Common myeloid progenitor, CD34-positive (primary cell): ENCODE results near the gene PSMB9.

Source experiments
- CTCF ChIA-PET: fragments of 350-600 bp; sonication (Branson Sonifier 250); formaldehyde crosslinking; loops from one replicate; lab custom pipeline; 2021; ENCODE audit warnings: antibody characterized with exemption; lab: Charles Lee
- POLR2A ChIA-PET: fragments of 350-600 bp; sonication (Branson Sonifier 250); formaldehyde crosslinking; loops from one replicate; lab custom pipeline; 2021; ENCODE audit warnings: antibody characterized with exemption; lab: Charles Lee
- DNase-seq, 3 donors: peaks; one replicate each; pipeline versions ENCODE4 v3.0.0 to v3.0.0-alpha.2; 2013
- H3K27ac ChIP-seq, 2 experiments: 1 replicate in 1 of 2; 2 replicates in 1 of 2; pipeline ENCODE4 v1.7.0; 2013; ENCODE audit warnings: inconsistent platforms in 2 of 2, low read length in 2 of 2, mild to moderate bottlenecking in 2 of 2, low read depth in 1 of 2, moderate library complexity in 1 of 2; ENCODE audit not compliant: severe bottlenecking in 2 of 2, insufficient read depth in 1 of 2, poor library complexity in 1 of 2
- H3K27me3 ChIP-seq, 5 experiments: replicated peaks in 2 of 5; 1 replicate in 3 of 5; 2 replicates in 2 of 5; pipeline versions ENCODE4 v1.6.1 to v1.7.0; 2013; ENCODE audit warnings: low read length in 4 of 5, mild to moderate bottlenecking in 2 of 5, moderate library complexity in 2 of 5, inconsistent platforms in 1 of 5; ENCODE audit not compliant: insufficient read depth in 5 of 5, control insufficient read depth in 4 of 5
- H3K36me3 ChIP-seq, 4 experiments: 1 replicate in 2 of 4; 2 replicates in 2 of 4; pipeline versions ENCODE4 v1.6.1 to v1.7.0; 2013; ENCODE audit warnings: low read length in 3 of 4, control low read depth in 1 of 4, mild to moderate bottlenecking in 1 of 4; ENCODE audit not compliant: control insufficient read depth in 4 of 4, insufficient read depth in 4 of 4
- H3K4me1 ChIP-seq, 4 experiments: 1 replicate in 3 of 4; 2 replicates in 1 of 4; pipeline versions ENCODE4 v1.6.1 to v1.7.1; 2013; ENCODE audit warnings: low read length in 3 of 4, mild to moderate bottlenecking in 3 of 4, control low read depth in 1 of 4, inconsistent platforms in 1 of 4, moderate library complexity in 1 of 4; ENCODE audit not compliant: control insufficient read depth in 4 of 4, insufficient read depth in 4 of 4; ENCODE audit errors: control extremely low read depth in 1 of 4
- H3K4me3 ChIP-seq, 7 experiments: 1 replicate in 4 of 7; 2 replicates in 3 of 7; pipeline versions ENCODE4 v1.5.1 to v1.7.0; 2013; ENCODE audit warnings: mild to moderate bottlenecking in 7 of 7, low read length in 6 of 7, moderate library complexity in 6 of 7, inconsistent platforms in 2 of 7, low read depth in 2 of 7, control low read depth in 1 of 7; ENCODE audit not compliant: insufficient read depth in 4 of 7, control insufficient read depth in 1 of 7; ENCODE audit errors: extremely low read depth in 1 of 7
- H3K9me3 ChIP-seq, 5 experiments: 1 replicate in 4 of 5; 2 replicates in 1 of 5; pipeline versions ENCODE4 v1.6.1 to v1.7.1; 2013; ENCODE audit warnings: low read length in 4 of 5, mild to moderate bottlenecking in 2 of 5, inconsistent platforms in 1 of 5, low read depth in 1 of 5, moderate library complexity in 1 of 5; ENCODE audit not compliant: control insufficient read depth in 4 of 5, insufficient read depth in 2 of 5; ENCODE audit errors: control extremely low read depth in 1 of 5
- WGBS: methylation state at CpG from one replicate; pipeline ENCODE4 v1.1.5; 2013; ENCODE audit not compliant: insufficient coverage; 5-methylcytosine and 5-hydroxymethylcytosine counted together

PSMB9 gene

DNA sequence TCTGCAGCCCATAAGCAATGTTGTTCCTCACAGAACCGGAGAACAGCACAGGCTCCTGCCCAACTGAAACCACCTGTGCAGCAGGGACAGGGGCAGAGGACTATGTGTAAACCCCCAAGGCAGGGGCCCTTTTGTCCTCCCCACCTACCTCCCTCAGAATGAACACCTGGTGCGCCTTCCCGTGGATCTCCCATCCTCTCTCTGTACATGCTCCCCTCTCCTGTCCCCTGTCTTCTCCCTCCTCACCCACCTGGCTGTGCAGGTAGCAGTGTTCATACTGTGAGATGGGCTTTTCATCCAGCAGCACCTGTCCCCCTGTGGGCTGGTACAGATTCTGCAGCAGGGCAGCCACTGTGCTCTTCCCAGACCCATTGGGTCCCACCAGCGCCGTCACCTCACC lies 24.0 kb upstream of the PSMB9 start:
- Histone ChIP-seq H3K4me3 (no peak overlapping the region), H3K4me1 (no peaks in the 10 kb centered on the region), H3K27ac (no peak overlapping the region), H3K9me3 (no peaks in the 10 kb centered on the region), H3K36me3 (peaks cover 10 to 64% (median 49%) of the 10 kb centered on the region in 4 experiments), H3K27me3 (no peaks in the 10 kb centered on the region)
- 100% methylated on average over 5 of the region's 5 CpGs for WGBS
- DNase-seq, result no peak
- ChIA-PET POLR2A (no interaction called here), CTCF (interaction anchor here (1.3 to 5.4 kb wide), 4 partner anchors 8 to 157 kb away, joined by 4 to 30 read pairs (median 6); partner anchors contain the start of genes HLA-DMA and TAP2)

DNA sequence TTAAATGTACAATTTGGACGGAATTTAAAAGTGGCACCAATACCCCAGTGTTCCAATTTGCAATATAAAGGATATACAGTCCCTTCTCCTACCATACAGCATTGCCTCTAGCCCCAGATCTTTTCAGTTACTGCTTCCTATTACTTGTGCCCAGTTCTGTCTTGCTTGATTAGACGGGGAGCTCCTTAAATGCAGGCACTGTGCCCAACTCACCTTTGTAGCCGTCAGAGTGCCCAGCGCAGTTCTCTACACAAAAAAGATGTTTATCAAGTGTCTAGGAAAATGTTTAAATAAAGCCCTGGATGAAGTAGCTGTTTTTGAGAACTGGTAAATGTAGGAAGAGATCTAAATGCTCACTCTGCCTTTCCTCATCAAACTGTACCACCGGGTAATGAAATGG lies 23.1 kb upstream of the PSMB9 start:
- H3K4me1 ChIP-seq, result no peaks in the 10 kb centered on the region
- ChIA-PET POLR2A (no interaction called here), CTCF (interaction anchor here (1.0 to 1.3 kb wide), 3 partner anchors 23 to 156 kb away, joined by 3 to 4 read pairs (median 4); partner anchors contain the start of gene TAP1)
- H3K36me3 ChIP-seq, result peaks cover 12 to 72% (median 54%) of the 10 kb centered on the region in 4 experiments
- no peaks in the 10 kb centered on the region for H3K27me3 ChIP-seq
- no peak overlapping the region for H3K27ac ChIP-seq
- H3K9me3 ChIP-seq, result no peaks in the 10 kb centered on the region
- no peak for DNase-seq
- WGBS, result 100% methylated on average over 4 of the region's 5 CpGs
- H3K4me3 ChIP-seq, result no peak overlapping the region

GRCh38 chr6:32832535-32832934 lies 21.5 kb upstream of the PSMB9 start:
- CTCF ChIA-PET, result interaction anchor here (0.9 to 2.0 kb wide), 3 partner anchors 9 to 26 kb away, joined by 3 to 8 read pairs (median 5); no protein-coding TSS in a partner anchor
- POLR2A ChIA-PET, result no interaction called here
- H3K36me3 ChIP-seq, result peaks cover 11 to 71% (median 52%) of the 10 kb centered on the region in 4 experiments

DNA sequence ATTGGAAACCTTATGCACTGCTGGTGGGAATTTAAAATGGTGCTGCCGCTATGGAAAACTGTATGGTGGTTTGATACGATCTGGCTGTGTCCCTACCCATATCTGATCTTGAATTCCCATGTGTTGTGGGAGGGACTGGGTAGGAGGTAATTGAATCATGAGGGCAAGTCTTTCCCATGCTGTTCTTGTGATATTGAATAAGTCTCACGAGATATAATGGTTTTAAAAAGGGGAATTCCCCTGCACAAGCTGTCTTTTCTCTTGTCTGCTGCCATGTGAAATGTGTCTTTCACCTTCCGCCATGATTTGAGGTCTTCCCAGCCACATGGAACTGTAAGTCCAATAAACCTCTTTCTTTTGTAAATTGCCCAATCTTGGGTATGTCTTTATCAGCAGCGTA lies 20.3 kb upstream of the PSMB9 start:
- 95% methylated on average over 4 of the region's 5 CpGs for WGBS
- H3K27me3 ChIP-seq, result no peaks in the 10 kb centered on the region
- no peak for DNase-seq
- no peak overlapping the region for H3K4me3 ChIP-seq
- ChIA-PET CTCF (interaction anchor here (1.5 to 1.7 kb wide), 2 partner anchors 11 to 21 kb away, joined by 3 to 5 read pairs; no protein-coding TSS in a partner anchor), POLR2A (no interaction called here)
- no peak overlapping the region for H3K27ac ChIP-seq
- no peaks in the 10 kb centered on the region for H3K9me3 ChIP-seq
- peaks cover 0 to 14% (median 12%) of the 10 kb centered on the region in 4 experiments for H3K4me1 ChIP-seq
- peaks cover 10 to 64% (median 48%) of the 10 kb centered on the region in 4 experiments for H3K36me3 ChIP-seq

More at GRCh38 chr6:32832535-32832934, 21.5 kb upstream of the PSMB9 start:
- no peak for DNase-seq
- H3K27ac ChIP-seq, result no peak overlapping the region
- H3K9me3 ChIP-seq, result no peaks in the 10 kb centered on the region
- no peak overlapping the region for H3K4me3 ChIP-seq
- H3K4me1 ChIP-seq, result peaks cover 0 to 9% (median 6%) of the 10 kb centered on the region in 4 experiments
- no peaks in the 10 kb centered on the region for H3K27me3 ChIP-seq
- 94% methylated on average over 13 of the region's 13 CpGs for WGBS

DNA sequence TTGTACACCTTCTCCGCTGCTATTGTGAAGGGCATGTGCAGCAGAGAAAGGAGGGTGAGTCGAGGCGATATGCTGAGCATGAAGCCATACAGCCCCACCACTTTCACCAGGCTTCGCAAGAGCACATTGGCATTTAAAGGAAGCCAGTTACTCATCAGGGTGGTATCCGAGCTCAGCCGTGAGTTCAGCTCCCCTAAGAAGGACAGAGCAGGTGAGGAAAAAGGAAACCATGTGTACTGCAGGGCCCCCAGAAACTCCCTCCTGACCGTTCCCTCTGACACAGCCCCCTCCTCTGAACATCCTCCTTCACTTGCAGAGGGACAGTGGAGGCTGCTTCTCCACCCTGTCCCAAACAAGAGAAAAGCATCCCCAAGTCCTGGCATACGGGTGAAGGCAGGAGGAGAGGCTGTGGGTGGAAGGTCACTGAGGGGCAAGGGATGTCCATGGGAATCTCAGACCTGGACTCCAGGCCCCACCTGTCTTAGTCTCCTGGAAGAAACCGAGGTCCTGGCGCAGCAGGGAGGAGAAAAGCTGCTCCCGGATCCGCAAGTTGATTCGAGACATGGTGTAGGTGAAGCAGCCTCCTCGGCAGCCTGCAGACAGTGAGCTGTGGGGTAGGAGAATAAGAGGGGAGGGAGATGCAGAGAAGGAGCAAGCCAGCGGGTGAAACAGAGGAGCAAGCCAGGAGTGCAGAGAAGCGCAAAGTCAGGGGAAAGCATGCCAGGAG lies 18.7 kb upstream of the PSMB9 start:
- H3K4me3 ChIP-seq, result no peak overlapping the region
- H3K9me3 ChIP-seq, result no peaks in the 10 kb centered on the region
- H3K36me3 ChIP-seq, result peaks cover 3 to 49% (median 33%) of the 10 kb centered on the region in 4 experiments
- H3K27me3 ChIP-seq, result no peaks in the 10 kb centered on the region
- H3K27ac ChIP-seq, result no peak overlapping the region
- WGBS, result 97% methylated on average over 12 of the region's 16 CpGs
- ChIA-PET POLR2A (interaction anchor here (1.2 kb wide), 1 partner anchor 136 kb away, joined by 3 read pairs; no protein-coding TSS in a partner anchor), CTCF (interaction anchor here (1.1 to 1.5 kb wide), 3 partner anchors 15 to 33 kb away, joined by 3 to 4 read pairs (median 4); partner anchors contain the start of genes PSMB9 and TAP1)
- DNase-seq, result no peak
- peaks cover 0 to 16% (median 15%) of the 10 kb centered on the region in 4 experiments for H3K4me1 ChIP-seq

GRCh38 chr6:32836873-32837272 lies 17.1 kb upstream of the PSMB9 start:
- Histone ChIP-seq H3K27me3 (no peaks in the 10 kb centered on the region), H3K4me3 (no peak overlapping the region), H3K36me3 (peaks cover 5 to 49% (median 32%) of the 10 kb centered on the region in 4 experiments), H3K4me1 (peaks cover 5 to 31% (median 20%) of the 10 kb centered on the region in 4 experiments), H3K27ac (no peak overlapping the region), H3K9me3 (no peaks in the 10 kb centered on the region)
- ChIA-PET POLR2A (interaction anchor here (2.5 kb wide), 1 partner anchor 17 kb away, joined by 16 read pairs; the partner anchor contains the start of genes PSMB9 and TAP1), CTCF (interaction anchor here (3.5 to 3.9 kb wide), 3 partner anchors 9 to 31 kb away, joined by 30 to 115 read pairs (median 94); partner anchors contain the start of genes PSMB9 and TAP1)
- no CpG with 5 or more reads among the region's 2 CpGs for WGBS
- DNase-seq, result no peak
